Left lung (tissue), 10 donors: ENCODE data around the gene MYEOV. TPM values are rescaled to one million over a fixed set of nuclear protein-coding genes. Genes with fewer than 3 reads are reported as not detected.

Experiments used
- ATAC-seq: fragments of 200-7000 bp; cut with Tn5 transposase; one replicate; pipeline ENCODE4 v1.9.1; 2020; ENCODE audit warnings: moderate library complexity
- DNase-seq, 4 donors: peaks; one replicate each; pipeline ENCODE4 v3.0.0-alpha.2; 2013 to 2020
- H3K27ac ChIP-seq, 2 donors: fragments of 200-600 bp; sonication (generic) in 1 of 2; one replicate each; pipeline versions ENCODE4 v1.5.0 to v1.8.0; 2020 to 2021
- H3K27me3 ChIP-seq, 2 donors: fragments of 200-600 bp; sonication (generic) in 1 of 2; one replicate each; pipeline versions ENCODE4 v1.5.0 to v1.8.0; 2020 to 2021
- H3K36me3 ChIP-seq, 2 donors: fragments of 200-600 bp; sonication (generic) in 1 of 2; one replicate each; pipeline versions ENCODE4 v1.5.0 to v1.8.0; 2020 to 2021
- H3K4me1 ChIP-seq, 2 donors: fragments of 200-600 bp; one replicate each; pipeline ENCODE4 v1.8.0; 2021
- H3K4me3 ChIP-seq, 2 donors: fragments of 200-600 bp; sonication (generic) in 1 of 2; one replicate each; pipeline versions ENCODE4 v1.5.0 to v1.8.0; 2020 to 2021; ENCODE audit warnings: mild to moderate bottlenecking in 1 of 2
- H3K9me3 ChIP-seq, 2 donors: fragments of 200-600 bp; sonication (generic) in 1 of 2; one replicate each; pipeline versions ENCODE4 v1.5.0 to v1.8.0; 2020 to 2021
- CTCF ChIP-seq, 2 donors: fragments of 200-600 bp; sonication (generic) in 1 of 2; IDR thresholded peaks; one replicate each; pipeline versions ENCODE4 v1.5.0 to v1.8.0; 2021; ENCODE audit warnings: antibody characterized with exemption in 2 of 2
- intact Hi-C, 2 donors: fragments of 100-400 bp; cut with DNase I; formaldehyde crosslinking; loops; one replicate each; pipeline versions ENCODE4 v1.11.2 to v1.14.2; 2022
- polyA plus RNA-seq, 6 donors: library from polyadenylated mRNA; unstranded; fragments of 120-200 nt; gene quantifications; one replicate each; pipeline ENCODE4 v1.2.1, GENCODE V29; 2013; ENCODE audit not compliant: insufficient read length in 6 of 6
- total RNA-seq, 2 donors: library from RNA; stranded (reverse); fragmentation: NEBNext Ultra II Directional; extraction: Animal tissue kit (Norgen Biotek cat#: 25700); gene quantifications; one replicate each; pipeline ENCODE4 v1.2.1, GENCODE V29; 2021
- donor health status: DM: no; HTN: yes; CAD: no.
- donor health status: DM: no; HTN: no; CAD: no.

The MYEOV gene
- total and polyA plus RNA-seq, 8 donors, result 0.31 to 0.85 (median 0.47) TPM; not detected in 1

DNA sequence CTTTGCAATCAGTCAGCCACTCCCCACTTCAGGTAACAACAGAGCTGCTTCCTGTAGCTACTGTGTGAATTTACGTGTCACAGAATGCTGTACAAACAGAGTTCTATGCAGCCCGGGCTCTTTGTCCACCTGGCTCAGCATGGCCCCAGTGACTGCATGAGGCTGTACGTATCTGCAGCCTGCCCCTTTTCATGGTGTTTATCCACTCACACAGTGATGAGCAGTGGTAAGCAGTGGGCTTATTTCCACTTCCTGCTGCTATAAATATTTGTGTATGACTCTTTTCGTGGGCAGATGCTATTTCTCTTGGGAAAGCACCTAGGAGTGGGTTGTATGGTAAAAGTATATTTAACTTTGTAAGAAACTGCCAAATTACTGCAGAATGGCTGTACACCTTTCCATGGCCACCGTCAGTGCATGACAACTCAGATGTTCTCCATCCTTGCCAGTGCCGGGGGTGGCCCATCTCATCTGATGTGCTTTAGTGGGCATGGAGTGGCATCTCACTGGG lies 43.3 kb downstream of the MYEOV start:
- H3K27me3 ChIP-seq, result no peaks in the 10 kb centered on the region
- intact Hi-C loops, result no loop called here
- ATAC-seq (peak; percentile 89), DNase-seq (peak in 1 of 4 donors; percentile 16)
- H3K27ac ChIP-seq, result no peak overlapping the region
- H3K9me3 ChIP-seq, result peaks cover 0 to 2% of the 10 kb centered on the region in 2 donors
- no peak overlapping the region for H3K4me3 ChIP-seq
- TF ChIP-seq CTCF (IDR thresholded peaks at IDR 0.05), result no peak
- H3K36me3 ChIP-seq, result no peaks in the 10 kb centered on the region
- no peaks in the 10 kb centered on the region for H3K4me1 ChIP-seq

DNA sequence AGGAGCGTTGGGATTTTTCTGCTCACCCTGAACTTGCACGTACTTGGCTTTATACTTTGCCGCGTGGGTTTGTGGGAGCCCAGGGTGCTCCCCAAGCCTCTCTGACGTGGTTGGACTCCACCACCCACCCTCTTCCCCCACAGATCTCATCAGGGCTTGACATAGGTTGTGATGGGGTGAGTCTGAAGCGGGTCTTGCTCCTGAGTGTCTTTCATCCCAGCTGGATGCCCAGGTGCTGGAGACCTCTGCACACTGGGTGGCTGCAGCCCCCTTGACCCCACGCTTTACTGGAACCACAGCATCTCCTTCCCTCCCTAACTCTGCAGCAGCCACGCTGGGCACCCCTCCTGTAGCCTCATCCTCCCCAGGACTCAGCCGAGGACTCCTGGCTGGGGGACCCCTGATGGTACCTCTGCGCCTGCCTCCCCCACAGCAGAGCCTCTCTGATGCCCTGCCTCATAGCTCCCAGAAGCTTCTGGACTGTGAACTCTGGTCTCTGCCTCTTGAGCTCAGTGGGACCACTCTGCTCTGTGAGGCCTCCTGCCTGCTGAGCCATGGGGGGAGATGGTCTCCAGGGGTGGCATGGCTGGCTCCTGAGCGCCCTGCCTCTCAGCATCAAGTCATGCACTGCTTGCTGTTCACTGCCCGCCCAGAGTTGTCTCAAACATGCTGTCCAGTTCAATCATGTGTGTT lies 45.2 kb downstream of the MYEOV start:
- no peaks in the 10 kb centered on the region for H3K27me3 ChIP-seq
- no peak for ATAC-seq
- no peak overlapping the region for H3K27ac ChIP-seq
- H3K4me3 ChIP-seq, result no peak overlapping the region
- no peaks in the 10 kb centered on the region for H3K36me3 ChIP-seq
- no peak for TF ChIP-seq CTCF (IDR thresholded peaks at IDR 0.05)
- no peaks in the 10 kb centered on the region for H3K4me1 ChIP-seq
- DNase-seq, result no peak
- intact Hi-C loops, result no loop called here
- peaks cover 0 to 2% of the 10 kb centered on the region in 2 donors for H3K9me3 ChIP-seq

DNA sequence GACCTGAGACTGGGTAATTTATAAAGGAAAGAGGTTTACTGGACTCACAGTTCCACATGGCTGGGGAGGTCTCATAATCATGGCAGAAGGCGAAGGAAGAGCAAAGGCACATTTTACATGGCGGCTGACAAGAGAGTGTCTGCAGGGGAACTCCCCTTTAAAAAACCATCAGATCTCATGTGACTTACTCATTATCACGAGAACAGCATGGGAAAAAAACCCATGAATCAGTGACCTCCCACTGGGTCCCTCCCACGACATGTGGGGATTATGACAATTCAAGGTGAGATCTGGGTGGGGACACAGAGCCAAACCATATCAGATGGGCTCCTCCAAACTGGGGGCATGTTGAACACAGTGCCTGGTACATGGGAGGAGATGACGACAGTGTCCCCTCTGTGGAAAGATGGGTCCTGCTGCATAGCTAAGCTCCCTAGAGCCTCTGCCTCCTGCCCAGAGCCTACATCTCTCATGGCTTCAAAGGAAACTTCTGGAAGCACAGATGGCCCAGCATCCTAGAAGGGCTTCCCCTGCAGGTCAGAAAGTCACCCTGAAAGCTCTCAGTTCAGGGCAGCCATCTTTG lies 46.1 kb downstream of the MYEOV start:
- DNase-seq (no peak), ATAC-seq (no peak)
- H3K27ac ChIP-seq, result no peak overlapping the region
- no peaks in the 10 kb centered on the region for H3K36me3 ChIP-seq
- intact Hi-C loops, result no loop called here
- peaks cover 0 to 2% of the 10 kb centered on the region in 2 donors for H3K9me3 ChIP-seq
- no peaks in the 10 kb centered on the region for H3K27me3 ChIP-seq
- no peak overlapping the region for H3K4me3 ChIP-seq
- no peak for TF ChIP-seq CTCF (IDR thresholded peaks at IDR 0.05)
- no peaks in the 10 kb centered on the region for H3K4me1 ChIP-seq

GRCh38 chr11:69342588-69343330 lies 48.8 kb downstream of the MYEOV start:
- no peak overlapping the region for H3K4me3 ChIP-seq
- intact Hi-C loops, result no loop called here
- no peak for DNase-seq
- no peak for ATAC-seq
- no peaks in the 10 kb centered on the region for H3K27me3 ChIP-seq
- no peaks in the 10 kb centered on the region for H3K36me3 ChIP-seq
- H3K4me1 ChIP-seq, result no peaks in the 10 kb centered on the region
- TF ChIP-seq CTCF (IDR thresholded peaks at IDR 0.05), result no peak
- no peak overlapping the region for H3K27ac ChIP-seq
- H3K9me3 ChIP-seq, result peaks cover 0 to 2% of the 10 kb centered on the region in 2 donors
